Measurements from ENCODE around the gene PRPH2. TPM values are rescaled to one million over a fixed set of nuclear protein-coding genes. Genes with fewer than 3 reads are reported as not detected.
A peak's percentile ranks its signal among the peaks of the same experiment; 100 is the strongest.

PRPH2 gene
- total and polyA plus RNA-seq, 2 donors (not counting 1 experiment from before 2014, with no cell fraction given): 0.03 to 0.15 TPM

DNA sequence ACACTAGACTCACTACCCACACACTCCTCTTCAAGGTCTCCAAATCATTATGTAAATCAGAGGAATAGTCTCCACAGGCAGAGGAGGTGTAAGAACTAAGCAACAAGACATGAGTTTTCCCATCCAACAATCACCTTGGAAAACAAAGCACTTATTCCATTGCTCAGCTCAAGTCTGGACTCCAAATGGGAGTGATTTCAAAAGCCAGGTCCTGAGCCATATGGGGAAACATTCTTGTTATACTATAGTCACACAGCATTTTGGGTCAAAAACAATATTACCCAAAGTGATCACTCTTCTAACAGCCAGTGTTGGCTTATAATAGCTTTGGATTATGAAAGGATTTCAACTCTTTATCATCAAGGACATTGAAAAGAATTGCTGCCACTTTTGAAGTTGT lies 3.6 kb upstream of the PRPH2 start:
- TF ChIP-seq, protein P1, sequence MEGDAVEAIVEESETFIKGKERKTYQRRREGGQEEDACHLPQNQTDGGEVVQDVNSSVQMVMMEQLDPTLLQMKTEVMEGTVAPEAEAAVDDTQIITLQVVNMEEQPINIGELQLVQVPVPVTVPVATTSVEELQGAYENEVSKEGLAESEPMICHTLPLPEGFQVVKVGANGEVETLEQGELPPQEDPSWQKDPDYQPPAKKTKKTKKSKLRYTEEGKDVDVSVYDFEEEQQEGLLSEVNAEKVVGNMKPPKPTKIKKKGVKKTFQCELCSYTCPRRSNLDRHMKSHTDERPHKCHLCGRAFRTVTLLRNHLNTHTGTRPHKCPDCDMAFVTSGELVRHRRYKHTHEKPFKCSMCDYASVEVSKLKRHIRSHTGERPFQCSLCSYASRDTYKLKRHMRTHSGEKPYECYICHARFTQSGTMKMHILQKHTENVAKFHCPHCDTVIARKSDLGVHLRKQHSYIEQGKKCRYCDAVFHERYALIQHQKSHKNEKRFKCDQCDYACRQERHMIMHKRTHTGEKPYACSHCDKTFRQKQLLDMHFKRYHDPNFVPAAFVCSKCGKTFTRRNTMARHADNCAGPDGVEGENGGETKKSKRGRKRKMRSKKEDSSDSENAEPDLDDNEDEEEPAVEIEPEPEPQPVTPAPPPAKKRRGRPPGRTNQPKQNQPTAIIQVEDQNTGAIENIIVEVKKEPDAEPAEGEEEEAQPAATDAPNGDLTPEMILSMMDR (IDR thresholded peaks at IDR 0.05): no peak
- no peak for TF ChIP-seq EZH2 (IDR thresholded peaks at IDR 0.05; ENCODE audit: borderline replicate concordance, insufficient read depth, low read depth, low read length, poor library complexity, severe bottlenecking)
- Histone ChIP-seq H3K9ac (ENCODE audit: low read length) (peak overlapping the region; percentile 75), H3K36me3 (replicated peaks in 1 of 2; ENCODE audit: control extremely low read depth in 1 of 2, control insufficient read depth in 1 of 2, extremely low read depth in 1 of 2, insufficient read depth in 2 of 2, low read length in 1 of 2) (no peaks in the 10 kb centered on the region), H3K4me2 (replicated peaks; ENCODE audit: low read depth, low read length, poor library complexity, severe bottlenecking) (peak overlapping the region; percentile 84), H4K20me1 (ENCODE audit: control insufficient read depth, insufficient read depth, low read length, poor library complexity, severe bottlenecking) (no peaks in the 10 kb centered on the region), H3K79me2 (ENCODE audit: control insufficient read depth, insufficient read depth, low read length) (no peaks in the 10 kb centered on the region), H2AFZ (ENCODE audit: insufficient read depth, low read depth, low read length, poor library complexity, severe bottlenecking) (peak overlapping the region; percentile 95), H3K9me3 (ENCODE audit: control extremely low read depth in 1 of 3, control insufficient read depth in 2 of 3, insufficient read depth in 1 of 3, low read length in 2 of 3) (no peaks in the 10 kb centered on the region), H3K27me3 (replicated peaks in 1 of 4; ENCODE audit: control extremely low read depth in 1 of 4, control insufficient read depth in 3 of 4, insufficient read depth in 4 of 4, low read length in 3 of 4) (no peaks in the 10 kb centered on the region), H3K4me3 (ENCODE audit: control extremely low read depth in 1 of 5, extremely low read depth in 1 of 5, insufficient read depth in 1 of 5, low read depth in 2 of 5, low read length in 4 of 5) (peak overlapping the region in 2 of 5 experiments; percentile 68), H3K4me1 (ENCODE audit: control insufficient read depth in 2 of 2, insufficient read depth in 2 of 2, low read length in 2 of 2) (peaks cover 12 to 17% of the 10 kb centered on the region in 2 donors), H3K27ac (ENCODE audit: low read length in 2 of 2) (peak overlapping the region; percentile 59 to 64)
- CTCF ChIA-PET: interaction anchor here (0.6 to 4.5 kb wide), 27 partner anchors 8 to 329 kb away, joined by 3 to 102 read pairs (median 4); partner anchors contain the start of genes BICRAL, RPL7L1 and TBCC
- DNase-seq: no peak
- Mint-ChIP-seq H3K9me3 (ENCODE audit: insufficient read depth) (no peaks in the 10 kb centered on the region), H3K27ac (peak overlapping the region; percentile 94), H3K4me1 (peaks cover 19% of the 10 kb centered on the region), H3K4me3 (peak overlapping the region; percentile 92), H3K27me3 (peaks cover 4% of the 10 kb centered on the region)
- no peak for ATAC-seq (ENCODE audit: low read depth)
- intact Hi-C loops (cut with micrococcal nuclease): loop anchor here (1.0 to 10.0 kb wide), 8 partner anchors 20 to 941 kb away; partner anchors contain the start of genes BICRAL, PRICKLE4, TBCC and TOMM6
- POLR2A ChIA-PET: interaction anchor here (0.6 to 3.7 kb wide), 8 partner anchors 20 to 205 kb away, joined by 3 to 40 read pairs (median 4); partner anchors contain the start of genes BICRAL and TBCC

DNA sequence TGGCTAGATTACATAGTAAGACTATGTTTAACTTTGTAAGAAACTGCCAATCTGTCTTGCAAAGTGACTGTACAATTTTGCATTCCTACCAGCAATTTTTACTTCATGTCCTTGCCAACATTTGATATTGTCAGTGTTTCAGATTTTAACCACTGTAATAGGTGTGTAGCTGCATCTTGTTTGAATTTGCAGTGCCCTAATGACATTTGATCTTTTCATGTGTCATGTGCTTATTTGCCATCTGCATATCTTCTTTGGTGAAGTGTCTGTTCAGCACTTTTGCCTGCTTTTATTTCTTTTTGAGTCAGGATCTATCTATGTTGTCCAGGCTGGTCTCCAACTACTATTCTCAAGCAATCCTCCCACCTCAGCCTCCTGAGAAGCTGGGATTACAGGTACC lies 2.4 kb upstream of the PRPH2 start:
- H3K27me3 ChIP-seq (replicated peaks in 1 of 4; ENCODE audit: control extremely low read depth in 1 of 4, control insufficient read depth in 3 of 4, insufficient read depth in 4 of 4, low read length in 3 of 4): peaks cover 0 to 3% (median 0%) of the 10 kb centered on the region in 4 experiments
- no peak for DNase-seq
- ATAC-seq (ENCODE audit: low read depth): no peak
- ChIA-PET CTCF (interaction anchor here (0.6 to 4.5 kb wide), 4 partner anchors 58 to 157 kb away, joined by 3 to 102 read pairs (median 14); partner anchors contain the start of genes BICRAL and RPL7L1), POLR2A (interaction anchor here (3.7 kb wide), 1 partner anchor 21 kb away, joined by 38 read pairs; the partner anchor contains the start of gene TBCC)
- Mint-ChIP-seq H3K4me3 (no peak overlapping the region), H3K27ac (no peak overlapping the region), H3K9me3 (ENCODE audit: insufficient read depth) (no peaks in the 10 kb centered on the region), H3K4me1 (peaks cover 19% of the 10 kb centered on the region), H3K27me3 (peaks cover 7% of the 10 kb centered on the region)
- H3K9me3 ChIP-seq (ENCODE audit: control extremely low read depth in 1 of 3, control insufficient read depth in 2 of 3, insufficient read depth in 1 of 3, low read length in 2 of 3): no peaks in the 10 kb centered on the region
- no peaks in the 10 kb centered on the region for H3K79me2 ChIP-seq (ENCODE audit: control insufficient read depth, insufficient read depth, low read length)
- intact Hi-C loops (cut with micrococcal nuclease): loop anchor here (10.0 kb wide), 1 partner anchor 940 kb away; the partner anchor contains the start of genes PRICKLE4 and TOMM6
- no peak overlapping the region for H3K4me2 ChIP-seq (replicated peaks; ENCODE audit: low read depth, low read length, poor library complexity, severe bottlenecking)
- H3K27ac ChIP-seq (ENCODE audit: low read length in 2 of 2): no peak overlapping the region
- H4K20me1 ChIP-seq (ENCODE audit: control insufficient read depth, insufficient read depth, low read length, poor library complexity, severe bottlenecking): no peaks in the 10 kb centered on the region
- H3K4me3 ChIP-seq (ENCODE audit: control extremely low read depth in 1 of 5, extremely low read depth in 1 of 5, insufficient read depth in 1 of 5, low read depth in 2 of 5, low read length in 4 of 5): no peak overlapping the region
- H2AFZ ChIP-seq (ENCODE audit: insufficient read depth, low read depth, low read length, poor library complexity, severe bottlenecking): no peak overlapping the region
- H3K9ac ChIP-seq (ENCODE audit: low read length): no peak overlapping the region
- TF ChIP-seq EZH2 (IDR thresholded peaks at IDR 0.05; ENCODE audit: borderline replicate concordance, insufficient read depth, low read depth, low read length, poor library complexity, severe bottlenecking): no peak
- TF ChIP-seq, protein P1 (IDR thresholded peaks at IDR 0.05): no peak
- no peaks in the 10 kb centered on the region for H3K36me3 ChIP-seq (replicated peaks in 1 of 2; ENCODE audit: control extremely low read depth in 1 of 2, control insufficient read depth in 1 of 2, extremely low read depth in 1 of 2, insufficient read depth in 2 of 2, low read length in 1 of 2)
- peaks cover 12 to 17% of the 10 kb centered on the region in 2 donors for H3K4me1 ChIP-seq (ENCODE audit: control insufficient read depth in 2 of 2, insufficient read depth in 2 of 2, low read length in 2 of 2)

Data from B cell (primary cell).